Aorta (tissue), 5 donors: ENCODE results near the gene SNTB2. TPM values are rescaled to one million over a fixed set of nuclear protein-coding genes. Genes with fewer than 3 reads are reported as not detected.

Experiments
- ATAC-seq: fragments of 200-7000 bp; cut with Tn5 transposase; one replicate; pipeline ENCODE4 v1.9.1; 2022; ENCODE audit warnings: moderate library complexity; ENCODE audit not compliant: low FRiP score
- DNase-seq, 2 donors: peaks; one replicate each; pipeline ENCODE4 v3.0.0-alpha.2; 2020
- H3K27ac ChIP-seq, 2 donors: one replicate each; pipeline ENCODE4 v1.5.1; 2013; ENCODE audit warnings: low read length in 2 of 2, mild to moderate bottlenecking in 2 of 2, moderate library complexity in 2 of 2, control low read depth in 1 of 2, inconsistent platforms in 1 of 2, low read depth in 1 of 2
- H3K27me3 ChIP-seq, 2 donors: one replicate each; pipeline ENCODE4 v1.6.1; 2013; ENCODE audit warnings: control low read depth in 1 of 2, low read length in 1 of 2, mild to moderate bottlenecking in 1 of 2, moderate library complexity in 1 of 2; ENCODE audit not compliant: insufficient read depth in 2 of 2, control insufficient read depth in 1 of 2
- H3K36me3 ChIP-seq, 2 donors: one replicate each; pipeline ENCODE4 v1.6.1; 2013; ENCODE audit warnings: control low read depth in 1 of 2, low read length in 1 of 2, mild to moderate bottlenecking in 1 of 2; ENCODE audit not compliant: insufficient read depth in 2 of 2, control insufficient read depth in 1 of 2
- H3K4me1 ChIP-seq, 2 donors: one replicate each; pipeline ENCODE4 v1.6.1; 2013; ENCODE audit warnings: low read length in 2 of 2, control low read depth in 1 of 2, mild to moderate bottlenecking in 1 of 2, moderate library complexity in 1 of 2; ENCODE audit not compliant: insufficient read depth in 2 of 2, control insufficient read depth in 1 of 2
- H3K4me3 ChIP-seq, 2 donors: one replicate each; pipeline ENCODE4 v1.5.1; 2013; ENCODE audit warnings: low read length in 2 of 2, control low read depth in 1 of 2, mild to moderate bottlenecking in 1 of 2
- H3K9me3 ChIP-seq: one replicate; pipeline ENCODE4 v1.6.1; 2013; ENCODE audit warnings: mild to moderate bottlenecking, low read length; ENCODE audit not compliant: control insufficient read depth
- WGBS, 2 donors: extraction: QIAGEN DNeasy Blood & Tissue Kit; methylation state at CpG; one replicate each; pipeline ENCODE4 v1.1.7; 2013; 5-methylcytosine and 5-hydroxymethylcytosine counted together
- intact Hi-C, 2 donors: fragments of 100-400 bp; cut with DNase I; formaldehyde crosslinking; loops; one replicate each; pipeline versions ENCODE4 v1.14.2 to v1.15.0; 2022
- polyA plus RNA-seq, 2 donors: library from polyadenylated mRNA; stranded (reverse); fragments of 200-250 nt; gene quantifications; one replicate each; pipeline ENCODE4 v1.2.3, GENCODE V29; 2013
- total RNA-seq, 2 donors: library from RNA; stranded (reverse); fragmentation: NEBNext Ultra II Directional; extraction: Animal tissue kit (Norgen Biotek cat#: 25700); gene quantifications; one replicate each; pipeline ENCODE4 v1.2.1, GENCODE V29; 2021
- donor health status: healthy with polysubstance abuse.
- donor health status: Bipolar disorder and iron deficiency.
- donor health status: DM: no; HTN: no; CAD: no.
- donor health status: DM: no; HTN: no; CAD: no.
- donor health status: DM: yes; HTN: yes; CAD: no.

SNTB2 gene
- total and polyA plus RNA-seq, 4 donors: 6.1 to 67.1 (median 28.8) TPM

GRCh38 chr16:69309316-69309715, 122.4 kb downstream of the SNTB2 start:
- Histone ChIP-seq H3K27me3 (no peaks in the 10 kb centered on the region), H3K9me3 (no peaks in the 10 kb centered on the region), H3K4me1 (no peaks in the 10 kb centered on the region), H3K36me3 (no peaks in the 10 kb centered on the region), H3K27ac (no peak overlapping the region), H3K4me3 (no peak overlapping the region)
- intact Hi-C loops: no loop called here
- ATAC-seq (no peak), DNase-seq (peak in 1 of 2 donors; percentile 58)
- 66 to 67% methylated on average over 12 of the region's 12 CpGs for WGBS, 2 donors

- Histone ChIP-seq H3K36me3 (no peaks in the 10 kb centered on the region), H3K9me3 (no peaks in the 10 kb centered on the region), H3K27me3 (no peaks in the 10 kb centered on the region), H3K4me3 (peak within 1 kb of the TSS; percentile 64 to 80), H3K27ac (peak within 1 kb of the TSS in 1 of 2 donors; percentile 74), H3K4me1 (no peaks in the 10 kb centered on the region)
- WGBS, 2 donors: 9 to 10% methylated on average over 60 to 70 of the region's 70 CpGs
- DNase-seq (peak; percentile 97 to 99), ATAC-seq (peak; percentile 100)
- intact Hi-C loops: no loop called here
These were observed 123.9 kb downstream of the SNTB2 start, which contains the start of gene VPS4A for GRCh38 chr16:69310653-69311532. TSS of gene VPS4A (plus strand) at chr16:69311350. CDS start at chr16:69311512, 162 bp downstream.

- H3K4me3 ChIP-seq: peak overlapping the region; percentile 64 to 80
- DNase-seq (peak in 1 of 2 donors; percentile 82), ATAC-seq (peak; percentile 69)
- WGBS, 2 donors: 1 to 2% methylated on average over 52 to 59 of the region's 59 CpGs
- intact Hi-C loops: no loop called here
- no peaks in the 10 kb centered on the region for H3K4me1 ChIP-seq
- H3K36me3 ChIP-seq: peaks cover 0 to 2% of the 10 kb centered on the region in 2 donors
- no peaks in the 10 kb centered on the region for H3K27me3 ChIP-seq
- H3K27ac ChIP-seq: peak overlapping the region in 1 of 2 donors; percentile 74
- H3K9me3 ChIP-seq: no peaks in the 10 kb centered on the region
These were observed 124.8 kb downstream of the SNTB2 start for GRCh38 chr16:69311533-69312387.

GRCh38 chr16:69313469-69313868, 126.5 kb downstream of the SNTB2 start:
- no peaks in the 10 kb centered on the region for H3K9me3 ChIP-seq
- H3K4me3 ChIP-seq: no peak overlapping the region
- H3K27ac ChIP-seq: no peak overlapping the region
- no peak for DNase-seq
- peaks cover 0 to 4% of the 10 kb centered on the region in 2 donors for H3K36me3 ChIP-seq
- 94% methylated on average over 5 of the region's 5 CpGs for WGBS, 2 donors
- H3K4me1 ChIP-seq: no peaks in the 10 kb centered on the region
- intact Hi-C loops: no loop called here
- H3K27me3 ChIP-seq: no peaks in the 10 kb centered on the region
- ATAC-seq: no peak

GRCh38 chr16:69314534-69314933, 127.6 kb downstream of the SNTB2 start:
- WGBS, 2 donors: 84 to 86% methylated on average over 11 of the region's 11 CpGs

GRCh38 chr16:69315486-69316311, 128.7 kb downstream of the SNTB2 start:
- no peak for ATAC-seq
- H3K4me1 ChIP-seq: no peaks in the 10 kb centered on the region
- H3K9me3 ChIP-seq: no peaks in the 10 kb centered on the region
- H3K27me3 ChIP-seq: no peaks in the 10 kb centered on the region
- 85 to 87% methylated on average over 30 of the region's 30 CpGs for WGBS, 2 donors
- H3K36me3 ChIP-seq: peaks cover 0 to 19% of the 10 kb centered on the region in 2 donors
- DNase-seq: peak in 1 of 2 donors; percentile 56
- H3K27ac ChIP-seq: no peak overlapping the region
- no peak overlapping the region for H3K4me3 ChIP-seq
- intact Hi-C loops: no loop called here

More at GRCh38 chr16:69314534-69314933, 127.6 kb downstream of the SNTB2 start:
- no peak overlapping the region for H3K4me3 ChIP-seq
- no peak overlapping the region for H3K27ac ChIP-seq
- H3K36me3 ChIP-seq: peaks cover 0 to 10% of the 10 kb centered on the region in 2 donors
- ATAC-seq (no peak), DNase-seq (peak in 1 of 2 donors; percentile 44)
- no peaks in the 10 kb centered on the region for H3K4me1 ChIP-seq
- intact Hi-C loops: no loop called here
- H3K9me3 ChIP-seq: no peaks in the 10 kb centered on the region
- no peaks in the 10 kb centered on the region for H3K27me3 ChIP-seq

GRCh38 chr16:69316595-69317034, 129.7 kb downstream of the SNTB2 start:
- peaks cover 0 to 20% of the 10 kb centered on the region in 2 donors for H3K36me3 ChIP-seq
- DNase-seq (peak in 1 of 2 donors; percentile 53), ATAC-seq (no peak)
- H3K4me1 ChIP-seq: no peaks in the 10 kb centered on the region
- no peaks in the 10 kb centered on the region for H3K27me3 ChIP-seq
- 91% methylated on average over 17 of the region's 17 CpGs for WGBS, 2 donors
- no peak overlapping the region for H3K4me3 ChIP-seq
- H3K27ac ChIP-seq: no peak overlapping the region
- H3K9me3 ChIP-seq: no peaks in the 10 kb centered on the region
- intact Hi-C loops: no loop called here
